SK-MEL-5 (cell line): ENCODE measurements around the gene AARS2. TPM values are rescaled to one million over a fixed set of nuclear protein-coding genes. Genes with fewer than 3 reads are reported as not detected.

Experiments
- DNase-seq: peaks from one replicate; pipeline ENCODE4 v3.0.0-alpha.2; 2016; ENCODE audit warnings: low read depth, low spot score
- in situ Hi-C: cut with HindIII; loops from 2 replicates; pipeline ENCODE4 v1.10.0; 2016; ENCODE audit warnings: low sequenced_read_pairs, high pct_unique_total_duplicates, low pct_unique_long_range_greater_than_20kb
- total RNA-seq: library from RNA; depleted of rRNA; stranded (reverse); fragments of >200 nt; shearing (Covaris generic); gene quantifications from 2 replicates; pipeline ENCODE4 v1.2.3, GENCODE V29; 2014

The AARS2 gene
- total RNA-seq, 1 experiment from 2014 or later = 21.7 TPM

- no peak for DNase-seq
- in situ Hi-C loops = no loop called here
Observed at GRCh38 chr6:44306710-44307109, 6.4 kb downstream of the AARS2 start.

- in situ Hi-C loops = no loop called here
Observed at GRCh38 chr6:44305200-44305725, 7.9 kb downstream of the AARS2 start.

GRCh38 chr6:44304282-44305199, 8.6 kb downstream of the AARS2 start:
- DNase-seq = peak; percentile 58
- in situ Hi-C loops = no loop called here

More at GRCh38 chr6:44305200-44305725, 7.9 kb downstream of the AARS2 start:
- DNase-seq = no peak

- no peak for DNase-seq
- in situ Hi-C loops = no loop called here
Observed at GRCh38 chr6:44303842-44304241, 9.3 kb downstream of the AARS2 start.

- DNase-seq = no peak
Observed at GRCh38 chr6:44302856-44303255, 10.3 kb downstream of the AARS2 start.

GRCh38 chr6:44301782-44302564, 11.2 kb downstream of the AARS2 start:
- no peak for DNase-seq
- in situ Hi-C loops = no loop called here

More at GRCh38 chr6:44302856-44303255, 10.3 kb downstream of the AARS2 start:
- in situ Hi-C loops = no loop called here

GRCh38 chr6:44301106-44301505, 12.0 kb downstream of the AARS2 start:
- in situ Hi-C loops = no loop called here
- DNase-seq = no peak

- no peak for DNase-seq
- in situ Hi-C loops = no loop called here
Observed at GRCh38 chr6:44300292-44300823, 12.8 kb downstream of the AARS2 start.

GRCh38 chr6:44298864-44299263, 14.3 kb downstream of the AARS2 start:
- no peak for DNase-seq
- in situ Hi-C loops = no loop called here

GRCh38 chr6:44298055-44298803, 14.9 kb downstream of the AARS2 start:
- in situ Hi-C loops = no loop called here
- no peak for DNase-seq

GRCh38 chr6:44297063-44298038, 15.8 kb downstream of the AARS2 start:
- in situ Hi-C loops = no loop called here
- DNase-seq = no peak

- in situ Hi-C loops = no loop called here
- DNase-seq = no peak
Observed at GRCh38 chr6:44294832-44295791, 18.0 kb downstream of the AARS2 start.

- in situ Hi-C loops = no loop called here
- no peak for DNase-seq
Observed at GRCh38 chr6:44292661-44293365, 20.3 kb downstream of the AARS2 start.

GRCh38 chr6:44291841-44292240, 21.3 kb downstream of the AARS2 start:
- DNase-seq = no peak
- in situ Hi-C loops = no loop called here

GRCh38 chr6:44289726-44290260, 23.4 kb downstream of the AARS2 start:
- in situ Hi-C loops = no loop called here
- DNase-seq = no peak
